ENCODE measurements around the gene DPH2.

Gene DPH2

GRCh38 chr1:43971336-43971980 is 1.6 kb downstream of the DPH2 start:
- peaks cover 22% of the 10 kb centered on the region for H3K4me1 ChIP-seq (ENCODE audit: control insufficient read depth, insufficient read depth, low read length)
- no peaks in the 10 kb centered on the region for H3K9me3 ChIP-seq (replicated peaks; ENCODE audit: low read length)
- H3K4me2 ChIP-seq (ENCODE audit: low read length) = no peak overlapping the region
- H3K36me3 ChIP-seq (ENCODE audit: insufficient read depth, low read length) = peaks cover 22% of the 10 kb centered on the region
- H3K9ac ChIP-seq (ENCODE audit: low read depth, low read length) = no peak overlapping the region
- no peak overlapping the region for H3K4me3 ChIP-seq (ENCODE audit: low read length)
- no peaks in the 10 kb centered on the region for H3K27me3 ChIP-seq (ENCODE audit: control insufficient read depth, insufficient read depth, low read length)

DNA sequence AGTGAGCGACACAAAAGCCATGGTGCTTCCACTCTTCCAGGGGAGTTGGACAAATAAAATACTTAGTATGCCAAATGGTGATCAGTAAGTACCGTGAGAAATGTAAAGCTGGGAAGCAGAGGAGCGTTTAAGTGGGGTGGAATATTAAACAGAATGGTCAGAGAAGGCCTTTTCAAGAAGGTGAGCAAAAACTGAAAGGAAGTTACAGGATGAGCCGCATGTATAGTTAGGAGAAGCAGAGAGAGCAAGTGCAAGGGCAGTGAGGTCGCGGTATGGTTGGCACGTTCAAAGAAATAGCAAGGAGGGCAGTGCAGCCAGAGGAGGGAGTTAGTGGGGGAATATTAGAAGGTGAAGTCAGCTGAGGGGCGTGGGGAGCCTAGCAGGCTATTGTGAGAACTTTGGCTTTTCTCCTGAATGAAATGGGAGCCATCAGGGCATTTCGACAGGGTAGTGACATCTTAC is 4.2 kb downstream of the DPH2 start:
- Histone ChIP-seq H3K4me1 (ENCODE audit: control insufficient read depth, insufficient read depth, low read length) (peaks cover 39% of the 10 kb centered on the region), H3K4me3 (ENCODE audit: low read length) (peak overlapping the region; percentile 97), H3K27me3 (ENCODE audit: control insufficient read depth, insufficient read depth, low read length) (no peaks in the 10 kb centered on the region), H3K36me3 (ENCODE audit: insufficient read depth, low read length) (peaks cover 37% of the 10 kb centered on the region), H3K4me2 (ENCODE audit: low read length) (peak overlapping the region; percentile 100), H3K9ac (ENCODE audit: low read depth, low read length) (peak overlapping the region; percentile 96), H3K9me3 (replicated peaks; ENCODE audit: low read length) (no peaks in the 10 kb centered on the region)

GRCh38 chr1:43974443-43975248 is 4.8 kb downstream of the DPH2 start, which contains the start of gene ATP6V0B:
TSS of gene ATP6V0B (plus strand) at chr1:43974960. CDS start at chr1:43975041, 81 bp downstream.
- Histone ChIP-seq H3K4me3 (ENCODE audit: low read length) (peak within 1 kb of the TSS; percentile 97), H3K9ac (ENCODE audit: low read depth, low read length) (peak within 1 kb of the TSS; percentile 96), H3K27me3 (ENCODE audit: control insufficient read depth, insufficient read depth, low read length) (no peaks in the 10 kb centered on the region), H3K9me3 (replicated peaks; ENCODE audit: low read length) (no peaks in the 10 kb centered on the region), H3K4me2 (ENCODE audit: low read length) (peak within 1 kb of the TSS; percentile 100), H3K4me1 (ENCODE audit: control insufficient read depth, insufficient read depth, low read length) (peaks cover 39% of the 10 kb centered on the region), H3K36me3 (ENCODE audit: insufficient read depth, low read length) (peaks cover 37% of the 10 kb centered on the region)

GRCh38 chr1:43975249-43975961 is 5.6 kb downstream of the DPH2 start:
- Histone ChIP-seq H3K4me3 (ENCODE audit: low read length) (peak overlapping the region; percentile 97), H3K36me3 (ENCODE audit: insufficient read depth, low read length) (peaks cover 37% of the 10 kb centered on the region), H3K27me3 (ENCODE audit: control insufficient read depth, insufficient read depth, low read length) (no peaks in the 10 kb centered on the region), H3K4me2 (ENCODE audit: low read length) (peak overlapping the region; percentile 100), H3K9ac (ENCODE audit: low read depth, low read length) (peak overlapping the region; percentile 96), H3K4me1 (ENCODE audit: control insufficient read depth, insufficient read depth, low read length) (peaks cover 46% of the 10 kb centered on the region), H3K9me3 (replicated peaks; ENCODE audit: low read length) (no peaks in the 10 kb centered on the region)

GRCh38 chr1:43976045-43976444 is 6.2 kb downstream of the DPH2 start:
- H3K36me3 ChIP-seq (ENCODE audit: insufficient read depth, low read length) = peaks cover 37% of the 10 kb centered on the region
- H3K4me3 ChIP-seq (ENCODE audit: low read length) = peak overlapping the region; percentile 97
- no peaks in the 10 kb centered on the region for H3K9me3 ChIP-seq (replicated peaks; ENCODE audit: low read length)
- peaks cover 46% of the 10 kb centered on the region for H3K4me1 ChIP-seq (ENCODE audit: control insufficient read depth, insufficient read depth, low read length)
- H3K9ac ChIP-seq (ENCODE audit: low read depth, low read length) = peak overlapping the region; percentile 96
- no peaks in the 10 kb centered on the region for H3K27me3 ChIP-seq (ENCODE audit: control insufficient read depth, insufficient read depth, low read length)
- peak overlapping the region; percentile 100 for H3K4me2 ChIP-seq (ENCODE audit: low read length)

- peak overlapping the region; percentile 100 for H3K4me2 ChIP-seq (ENCODE audit: low read length)
- H3K4me3 ChIP-seq (ENCODE audit: low read length) = peak overlapping the region; percentile 97
- H3K9me3 ChIP-seq (replicated peaks; ENCODE audit: low read length) = no peaks in the 10 kb centered on the region
- H3K9ac ChIP-seq (ENCODE audit: low read depth, low read length) = no peak overlapping the region
- H3K4me1 ChIP-seq (ENCODE audit: control insufficient read depth, insufficient read depth, low read length) = peaks cover 49% of the 10 kb centered on the region
- H3K36me3 ChIP-seq (ENCODE audit: insufficient read depth, low read length) = peaks cover 40% of the 10 kb centered on the region
- H3K27me3 ChIP-seq (ENCODE audit: control insufficient read depth, insufficient read depth, low read length) = no peaks in the 10 kb centered on the region
Measured at GRCh38 chr1:43976890-43977289, 7.1 kb downstream of the DPH2 start.

- H3K4me1 ChIP-seq (ENCODE audit: control insufficient read depth, insufficient read depth, low read length) = peaks cover 52% of the 10 kb centered on the region
- peaks cover 36% of the 10 kb centered on the region for H3K36me3 ChIP-seq (ENCODE audit: insufficient read depth, low read length)
- no peak overlapping the region for H3K4me3 ChIP-seq (ENCODE audit: low read length)
- H3K4me2 ChIP-seq (ENCODE audit: low read length) = peak overlapping the region; percentile 96
- H3K9me3 ChIP-seq (replicated peaks; ENCODE audit: low read length) = no peaks in the 10 kb centered on the region
- no peaks in the 10 kb centered on the region for H3K27me3 ChIP-seq (ENCODE audit: control insufficient read depth, insufficient read depth, low read length)
- H3K9ac ChIP-seq (ENCODE audit: low read depth, low read length) = no peak overlapping the region
Measured at GRCh38 chr1:43977376-43978263, 7.8 kb downstream of the DPH2 start.

- Histone ChIP-seq H3K4me2 (ENCODE audit: low read length) (peak overlapping the region; percentile 96), H3K4me3 (ENCODE audit: low read length) (peak overlapping the region; percentile 89), H3K36me3 (ENCODE audit: insufficient read depth, low read length) (peaks cover 30% of the 10 kb centered on the region)
Measured at GRCh38 chr1:43978264-43978550, 8.4 kb downstream of the DPH2 start.

GRCh38 chr1:43978551-43979260 is 8.9 kb downstream of the DPH2 start, which contains the start of gene B4GALT2:
TSS of gene B4GALT2 (plus strand) at chr1:43979210. CDS start at chr1:43981161, 1,951 bp downstream.
- H3K4me3 ChIP-seq (ENCODE audit: low read length) = peak within 1 kb of the TSS; percentile 89
- H3K9ac ChIP-seq (ENCODE audit: low read depth, low read length) = peak within 1 kb of the TSS; percentile 83
- no peaks in the 10 kb centered on the region for H3K9me3 ChIP-seq (replicated peaks; ENCODE audit: low read length)
- H3K27me3 ChIP-seq (ENCODE audit: control insufficient read depth, insufficient read depth, low read length) = no peaks in the 10 kb centered on the region
- peaks cover 62% of the 10 kb centered on the region for H3K4me1 ChIP-seq (ENCODE audit: control insufficient read depth, insufficient read depth, low read length)
- H3K36me3 ChIP-seq (ENCODE audit: insufficient read depth, low read length) = peaks cover 31% of the 10 kb centered on the region
- H3K4me2 ChIP-seq (ENCODE audit: low read length) = peak within 1 kb of the TSS; percentile 99

More at GRCh38 chr1:43978264-43978550, 8.4 kb downstream of the DPH2 start:
- Histone ChIP-seq H3K4me1 (ENCODE audit: control insufficient read depth, insufficient read depth, low read length) (peaks cover 58% of the 10 kb centered on the region), H3K9me3 (replicated peaks; ENCODE audit: low read length) (no peaks in the 10 kb centered on the region), H3K27me3 (ENCODE audit: control insufficient read depth, insufficient read depth, low read length) (no peaks in the 10 kb centered on the region), H3K9ac (ENCODE audit: low read depth, low read length) (peak overlapping the region; percentile 79)

- peaks cover 36% of the 10 kb centered on the region for H3K36me3 ChIP-seq (ENCODE audit: insufficient read depth, low read length)
- no peaks in the 10 kb centered on the region for H3K27me3 ChIP-seq (ENCODE audit: control insufficient read depth, insufficient read depth, low read length)
- H3K4me2 ChIP-seq (ENCODE audit: low read length) = peak overlapping the region; percentile 99
- no peaks in the 10 kb centered on the region for H3K9me3 ChIP-seq (replicated peaks; ENCODE audit: low read length)
- H3K4me1 ChIP-seq (ENCODE audit: control insufficient read depth, insufficient read depth, low read length) = peaks cover 58% of the 10 kb centered on the region
- peak overlapping the region; percentile 89 for H3K4me3 ChIP-seq (ENCODE audit: low read length)
- H3K9ac ChIP-seq (ENCODE audit: low read depth, low read length) = peak overlapping the region; percentile 83
Measured at GRCh38 chr1:43979261-43979527, 9.4 kb downstream of the DPH2 start.

Measured in skeletal muscle satellite cell (primary cell).